Inferior parietal cortex (tissue), 1 donor: ENCODE data around the gene OSBPL6.
A peak's percentile ranks its signal among the peaks of the same experiment; 100 is the strongest.

Experiments
- DNase-seq: peaks from one replicate; pipeline ENCODE4 v3.0.0-alpha.2; 2016; ENCODE audit errors: extremely low spot score

Gene OSBPL6

DNA sequence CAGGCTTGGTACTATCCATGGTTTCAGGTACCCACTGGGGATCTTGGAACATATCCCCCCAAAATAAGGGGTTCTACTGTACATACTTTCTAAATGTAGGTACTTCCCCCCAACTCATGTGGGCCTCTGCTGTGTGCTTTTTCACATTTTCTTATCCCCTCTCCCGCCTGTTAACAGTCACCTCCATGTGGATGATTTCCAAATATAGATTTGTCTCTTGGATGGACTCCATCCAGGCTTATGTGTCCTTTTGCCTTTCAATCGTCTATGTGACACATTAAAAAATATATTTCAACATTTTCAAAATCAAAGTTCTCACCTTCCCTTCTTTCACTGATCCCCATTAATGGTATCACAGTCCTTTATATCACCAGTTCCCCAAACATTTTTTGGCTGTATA lies 44.4 kb downstream of the OSBPL6 start:
- DNase-seq = no peak

DNA sequence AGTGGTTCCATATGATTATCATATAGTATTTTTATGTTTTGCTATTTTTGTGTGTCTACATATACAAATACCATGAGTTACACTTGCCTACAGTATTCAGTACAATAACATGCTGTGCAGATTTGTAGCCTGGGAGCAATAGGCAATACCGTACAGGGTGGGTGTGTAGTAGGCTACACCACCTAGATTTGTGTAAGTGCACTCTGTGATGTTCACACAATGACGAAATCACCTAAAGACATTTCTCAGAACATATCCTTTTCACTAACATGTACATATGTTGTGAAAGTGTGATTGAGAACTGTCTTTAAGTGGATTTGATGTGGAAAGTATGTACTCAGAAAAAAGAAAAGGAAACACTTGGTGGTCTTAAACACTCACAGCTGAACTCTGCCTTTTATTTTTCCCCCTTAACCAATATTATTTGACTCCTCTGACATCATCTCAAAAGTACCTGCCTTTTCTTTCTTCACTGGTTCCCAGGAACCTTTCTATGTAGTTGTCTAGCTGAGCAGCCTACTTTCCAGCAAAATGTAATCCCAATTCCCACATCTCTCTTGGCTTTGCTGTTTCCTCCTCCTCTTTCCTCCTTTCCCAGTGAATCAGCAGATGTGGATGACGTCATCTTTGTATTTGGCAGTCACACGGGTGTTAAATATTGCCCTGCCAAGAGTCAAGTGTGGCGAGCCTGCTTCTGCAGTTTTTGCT lies 47.7 kb downstream of the OSBPL6 start:
- DNase-seq = peak; percentile 87

DNA sequence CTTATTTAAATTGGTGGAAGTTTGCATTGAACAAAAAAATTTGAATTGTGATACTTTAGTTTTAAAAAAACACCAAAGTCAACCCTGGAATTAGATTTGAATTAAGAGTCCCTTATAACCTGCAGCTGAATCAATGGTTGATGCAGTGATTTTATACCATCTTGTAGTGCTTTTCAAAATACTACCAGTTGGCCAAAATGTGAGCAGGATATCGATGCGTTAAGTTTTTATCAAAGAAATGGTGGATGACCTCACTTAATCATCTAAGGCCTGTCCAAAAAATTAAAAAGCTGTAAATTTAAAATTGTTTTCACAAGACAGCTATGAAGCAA lies 48.2 kb downstream of the OSBPL6 start:
- no peak for DNase-seq

DNA sequence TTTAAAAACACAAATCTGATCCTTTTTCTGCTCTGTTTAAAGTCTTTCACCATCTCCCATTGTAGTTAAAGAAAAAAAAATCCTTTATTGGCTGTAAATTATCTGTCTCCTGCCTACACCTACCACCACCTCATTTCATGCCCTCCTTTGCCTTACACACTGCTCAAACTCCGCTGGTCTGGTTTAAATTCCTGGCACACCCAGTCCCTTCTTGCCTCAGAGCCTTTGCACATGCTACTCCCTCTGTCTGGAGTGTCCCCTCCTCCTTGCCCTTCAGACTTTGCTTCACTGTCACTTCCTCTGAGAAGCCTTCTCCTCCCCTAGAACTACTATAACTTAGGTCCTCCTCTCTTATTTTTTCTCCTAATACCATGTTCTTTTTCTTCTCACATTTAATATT lies 49.6 kb downstream of the OSBPL6 start:
- DNase-seq = no peak

DNA sequence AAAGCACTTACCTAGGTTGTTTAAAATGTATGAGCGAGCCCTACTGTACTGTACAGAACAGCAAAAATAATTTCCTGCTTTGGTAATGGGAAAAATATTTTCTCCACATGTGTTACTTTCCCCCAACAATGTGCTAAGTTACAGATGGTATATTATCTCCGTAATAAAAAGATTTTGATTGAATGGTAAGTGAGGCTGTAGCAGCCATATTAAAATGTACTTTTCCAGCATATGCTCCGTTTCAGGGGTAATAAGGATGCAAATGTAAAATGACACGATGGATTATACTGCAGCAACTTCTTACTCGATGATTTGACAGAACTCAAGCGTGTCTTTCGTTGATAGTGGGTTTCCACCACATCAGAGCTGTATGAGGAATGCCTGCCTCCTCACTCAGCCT lies 50.5 kb downstream of the OSBPL6 start:
- no peak for DNase-seq

DNA sequence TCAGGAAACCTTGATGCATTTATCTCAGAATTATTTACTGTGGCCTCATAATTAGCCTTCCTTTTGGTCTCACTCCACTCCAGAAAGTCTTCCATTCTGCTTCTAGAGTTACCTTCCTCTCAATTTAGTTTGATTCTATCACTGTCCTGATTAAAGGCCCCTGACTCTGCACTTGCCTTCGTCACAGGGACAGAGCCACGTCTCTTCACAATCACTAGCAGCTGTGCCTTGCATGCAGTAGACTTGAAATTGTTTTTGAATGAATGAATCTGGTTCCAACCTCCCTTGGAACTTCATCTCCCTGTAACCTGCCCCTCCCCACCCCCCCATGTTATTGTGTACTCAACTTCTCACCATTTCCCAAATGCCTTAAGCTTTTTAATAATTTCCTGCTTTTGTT lies 52.4 kb downstream of the OSBPL6 start:
- no peak for DNase-seq

DNA sequence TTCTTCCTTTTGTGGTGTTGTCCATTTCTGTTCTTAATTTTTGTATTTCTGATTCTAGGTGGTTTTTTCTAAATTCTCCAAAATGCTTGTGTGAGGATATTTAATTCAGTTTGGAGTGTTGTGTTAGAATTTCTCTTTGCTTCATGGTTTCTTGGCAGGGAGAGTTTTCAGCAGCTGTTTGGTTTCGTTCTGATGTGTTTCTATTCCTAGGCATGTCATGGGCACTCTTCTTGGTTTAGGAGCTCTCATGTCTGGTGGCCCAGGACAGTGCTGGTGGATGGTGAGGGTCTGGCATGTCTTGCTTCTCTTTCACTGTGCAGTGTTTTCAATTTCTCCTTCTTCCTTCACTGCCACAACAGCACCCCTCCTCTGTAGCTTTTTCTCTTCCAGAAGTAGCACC lies 52.9 kb downstream of the OSBPL6 start:
- no peak for DNase-seq

DNA sequence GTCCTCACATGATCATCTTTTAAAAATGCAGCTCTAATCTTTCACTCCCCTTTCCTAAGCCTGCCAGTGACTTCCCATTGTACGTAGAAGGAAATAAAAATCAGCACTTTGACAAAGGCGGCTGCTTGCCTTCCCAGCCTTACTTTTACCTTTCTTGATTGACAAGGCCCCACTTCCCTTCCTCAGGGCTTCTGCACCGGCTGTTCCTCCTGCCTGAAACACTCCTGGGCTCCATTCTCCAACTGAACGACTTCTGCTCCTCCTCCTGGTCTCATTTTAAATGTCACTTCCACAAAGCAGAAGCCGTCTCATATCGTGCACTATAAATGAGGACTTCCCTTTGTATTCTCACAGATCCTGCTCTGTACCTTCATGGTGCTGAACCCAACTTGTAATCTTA lies 56.1 kb downstream of the OSBPL6 start:
- DNase-seq = no peak

DNA sequence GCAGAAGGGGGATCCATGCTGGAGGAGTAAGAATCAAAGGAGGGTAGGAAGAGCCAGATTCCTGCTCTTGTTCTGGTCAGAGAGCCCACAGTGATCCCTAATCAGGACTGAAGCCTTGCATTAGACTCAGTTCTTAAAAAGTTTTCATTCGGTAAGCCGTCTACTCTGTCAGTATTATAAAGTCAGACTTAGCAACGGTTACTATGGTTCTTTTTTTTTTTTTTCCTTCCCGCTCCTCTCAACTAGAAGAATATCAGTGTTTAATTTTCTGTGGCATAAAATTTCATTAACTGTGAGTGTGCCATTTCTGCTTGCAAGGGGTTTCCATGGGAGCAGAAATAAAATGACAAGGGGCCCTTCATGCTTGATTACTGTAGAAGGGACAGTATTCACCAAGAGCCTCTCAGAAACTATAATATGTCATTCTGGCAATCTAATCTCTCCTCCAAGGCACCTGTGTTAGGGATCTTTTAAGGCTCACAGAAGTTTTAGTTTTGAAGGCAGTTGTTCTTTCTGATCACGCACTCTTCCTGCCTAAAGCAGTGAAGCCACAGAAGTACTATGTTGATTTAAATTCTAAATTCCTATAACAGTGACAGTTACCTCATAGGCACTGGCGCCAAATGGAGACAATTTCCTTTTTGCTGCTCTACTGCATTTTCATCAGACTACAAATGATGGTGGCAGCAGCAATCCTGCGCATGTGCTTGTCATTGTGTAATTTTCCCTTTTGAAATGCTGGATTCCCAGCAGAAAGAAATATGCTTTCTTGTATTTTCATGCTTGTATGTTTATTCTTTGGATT lies 57.0 kb downstream of the OSBPL6 start:
- no peak for DNase-seq

DNA sequence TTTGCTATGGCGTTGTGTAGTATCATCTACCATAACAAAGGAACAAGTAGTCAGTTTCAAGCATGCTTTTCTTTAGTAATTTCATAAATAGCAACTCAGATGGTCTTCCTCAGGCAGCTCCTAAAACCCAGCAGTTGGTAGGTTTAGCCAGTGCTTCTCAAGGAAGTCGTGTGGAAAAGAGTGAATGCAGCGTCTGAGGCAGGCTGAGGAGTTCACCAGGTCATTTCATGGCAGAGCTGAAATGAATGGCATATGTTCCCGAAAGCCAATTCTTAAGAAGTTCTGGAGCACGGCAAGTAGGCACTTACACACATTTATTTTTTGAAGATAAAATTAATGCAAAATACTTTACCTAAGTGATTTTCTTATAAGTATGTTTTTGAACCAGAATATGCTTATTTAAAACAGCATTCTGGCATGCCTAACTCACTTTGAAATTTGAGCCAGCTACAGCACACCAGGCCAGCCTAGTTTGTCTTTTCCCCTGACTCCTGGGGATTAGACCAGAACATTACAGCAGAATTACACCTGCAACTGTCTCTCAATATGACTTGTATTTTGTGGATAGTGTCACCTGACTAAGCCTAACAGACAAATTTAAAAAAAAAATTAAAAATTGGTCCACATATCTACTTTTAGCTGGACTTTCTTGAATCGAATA lies 62.2 kb downstream of the OSBPL6 start:
- no peak for DNase-seq

DNA sequence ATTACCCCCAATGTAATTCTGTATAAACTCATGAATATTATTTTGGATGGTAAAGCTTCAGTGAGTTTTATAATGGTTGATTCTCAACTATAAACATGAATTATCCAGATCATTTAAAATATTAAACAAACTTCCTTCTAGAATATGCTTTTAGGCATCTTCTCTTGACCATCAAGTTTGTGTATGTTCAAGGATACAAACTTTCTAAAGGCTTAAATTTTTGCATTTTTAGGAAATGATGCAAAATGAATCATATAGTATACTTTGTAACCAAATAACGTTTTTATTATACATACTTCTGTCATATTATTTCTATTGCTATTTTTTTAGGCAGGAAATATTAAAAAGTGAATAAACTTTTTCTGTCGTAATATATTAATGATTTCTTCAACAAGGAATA lies 62.8 kb downstream of the OSBPL6 start:
- DNase-seq = no peak

DNA sequence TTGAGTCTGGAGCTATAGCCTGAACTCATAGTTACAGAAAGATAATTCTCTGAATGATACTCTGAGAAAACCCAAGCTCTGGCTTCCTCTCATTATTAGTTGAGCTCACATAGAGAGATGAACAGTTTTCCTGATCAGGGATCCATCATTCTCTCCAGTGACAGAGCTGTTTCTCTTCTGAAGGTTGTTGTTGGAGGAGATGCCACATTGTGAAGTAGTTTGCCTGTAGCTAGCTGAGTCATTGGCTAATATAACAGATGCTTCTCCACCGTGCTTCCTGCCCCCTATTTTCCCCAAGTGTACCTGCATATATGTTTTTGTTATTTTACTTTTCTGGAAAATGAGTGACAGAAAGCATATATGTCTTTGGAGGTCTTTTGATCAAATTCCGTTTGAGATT lies 64.6 kb downstream of the OSBPL6 start:
- no peak for DNase-seq

DNA sequence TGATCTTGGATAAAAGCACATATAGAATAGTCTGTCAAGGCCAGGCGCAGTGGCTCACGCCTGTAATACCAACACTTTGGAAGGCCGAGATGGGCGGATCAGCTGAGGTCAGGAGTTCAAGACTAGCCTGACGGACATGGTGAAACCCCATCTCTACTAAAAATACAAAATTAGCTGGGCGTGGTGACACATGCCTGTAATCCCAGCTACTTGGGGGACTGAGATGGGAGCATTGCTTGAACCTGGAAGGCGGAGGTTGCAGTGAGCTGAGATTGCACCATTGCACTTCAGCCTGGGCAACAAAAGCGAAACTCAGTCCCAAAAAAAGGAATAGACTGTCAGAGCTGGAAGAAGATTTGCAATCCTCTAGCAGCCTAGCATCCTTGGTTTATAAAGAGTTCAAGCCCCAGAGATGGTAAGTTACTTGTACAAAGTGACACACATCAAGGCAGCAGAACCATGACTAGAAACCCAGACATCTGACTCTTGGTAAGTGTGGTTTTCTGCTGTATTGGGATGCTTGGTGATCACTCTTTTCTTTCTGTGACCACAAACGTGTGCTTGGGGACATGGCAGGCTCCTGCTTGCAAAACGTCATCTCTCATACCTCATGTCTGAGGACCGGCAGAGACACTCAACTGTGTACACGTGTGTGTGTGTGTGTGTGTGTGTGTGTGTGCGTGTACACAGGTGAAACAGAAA lies 69.0 kb downstream of the OSBPL6 start:
- no peak for DNase-seq

DNA sequence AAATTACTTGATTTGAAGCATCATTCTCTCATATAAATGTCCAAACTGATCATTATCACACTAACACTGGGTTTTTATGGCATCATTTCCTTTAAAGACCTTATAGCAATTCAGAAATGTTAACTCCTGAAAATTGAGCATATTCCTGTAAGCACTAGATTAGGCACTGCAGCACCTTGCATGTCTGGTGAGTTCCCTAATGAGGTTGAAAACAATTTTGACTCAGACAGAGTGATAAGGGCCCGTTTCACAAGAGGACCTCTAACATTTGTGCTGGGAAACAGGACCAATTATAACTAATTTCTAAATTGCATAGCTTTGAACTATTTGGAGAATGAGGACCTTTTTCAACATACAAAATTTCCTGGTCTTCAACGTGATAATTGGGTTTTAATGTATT lies 69.9 kb downstream of the OSBPL6 start:
- no peak for DNase-seq

DNA sequence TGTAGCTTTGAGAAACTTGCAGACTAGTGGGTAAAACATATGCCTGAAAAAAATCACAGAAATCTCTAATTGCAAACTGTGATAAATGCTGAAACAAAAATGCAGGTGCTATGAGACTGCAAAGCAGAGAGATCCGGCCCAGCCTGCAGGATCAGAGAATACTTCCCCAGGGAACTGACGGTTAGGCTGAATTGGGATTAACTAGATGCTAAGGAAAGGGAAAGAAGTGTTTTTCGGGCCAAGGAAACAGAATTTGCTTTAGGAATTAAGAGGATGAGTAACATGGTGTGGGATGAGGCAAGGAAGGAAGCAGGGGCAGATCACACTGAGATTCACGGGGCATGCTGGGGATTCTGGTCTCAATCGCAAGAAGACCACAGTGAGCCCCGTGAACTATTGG lies 71.5 kb downstream of the OSBPL6 start:
- DNase-seq = no peak

DNA sequence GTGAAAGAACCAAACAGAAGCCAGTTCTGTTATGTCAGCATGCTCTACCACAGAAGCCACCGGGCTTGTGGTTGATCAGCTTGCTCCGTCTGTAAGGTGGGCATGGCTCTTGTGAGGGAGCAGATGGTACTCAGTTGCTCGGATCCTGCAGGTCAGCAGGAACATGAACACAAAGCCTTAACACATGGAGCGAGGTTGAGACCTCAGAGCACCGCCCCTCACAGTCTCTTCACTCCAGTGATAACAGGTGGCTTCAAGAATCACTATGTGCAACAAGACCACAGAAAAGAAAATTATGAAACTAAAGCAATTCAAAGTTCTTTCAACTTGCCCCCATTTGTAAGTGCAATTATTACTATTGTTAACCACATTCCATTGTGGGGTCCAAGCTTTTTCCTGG lies 72.1 kb downstream of the OSBPL6 start:
- DNase-seq = no peak

DNA sequence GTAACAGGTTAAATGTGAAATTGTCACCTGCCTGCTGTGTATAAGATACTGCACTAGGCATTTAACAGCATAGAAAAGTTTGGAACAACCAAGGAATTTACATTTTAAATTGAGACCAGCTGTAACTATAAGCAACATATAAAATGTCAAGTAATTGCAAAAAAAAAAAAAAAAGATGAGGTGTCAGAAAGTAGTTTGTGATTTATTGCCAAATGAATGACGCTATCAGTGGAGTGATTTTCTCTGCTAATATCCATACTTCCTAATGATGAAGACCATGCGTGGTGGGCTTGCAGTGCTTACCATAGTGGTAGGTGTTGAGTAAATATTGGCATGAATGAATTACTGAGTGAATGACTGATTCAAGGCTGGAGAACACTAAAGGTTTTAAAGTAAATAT lies 73.3 kb downstream of the OSBPL6 start:
- DNase-seq = no peak

DNA sequence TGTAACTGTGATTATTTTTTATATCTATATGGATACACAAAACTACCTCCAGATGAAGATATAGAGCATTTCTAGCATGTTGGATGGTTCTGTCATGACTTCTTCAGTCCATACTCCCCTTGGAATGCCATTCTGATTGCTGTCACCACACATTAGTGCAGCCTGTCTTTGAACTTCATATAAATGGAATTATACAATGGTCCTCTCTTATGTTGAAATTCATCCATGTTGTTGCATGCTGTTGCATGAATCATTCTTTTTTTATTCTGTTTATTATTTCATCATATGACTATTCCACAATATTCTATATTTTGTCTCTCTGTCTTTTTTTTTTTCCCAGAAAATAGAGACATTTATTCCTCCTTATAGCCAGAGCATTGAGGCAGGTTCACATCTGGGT lies 74.1 kb downstream of the OSBPL6 start:
- no peak for DNase-seq

DNA sequence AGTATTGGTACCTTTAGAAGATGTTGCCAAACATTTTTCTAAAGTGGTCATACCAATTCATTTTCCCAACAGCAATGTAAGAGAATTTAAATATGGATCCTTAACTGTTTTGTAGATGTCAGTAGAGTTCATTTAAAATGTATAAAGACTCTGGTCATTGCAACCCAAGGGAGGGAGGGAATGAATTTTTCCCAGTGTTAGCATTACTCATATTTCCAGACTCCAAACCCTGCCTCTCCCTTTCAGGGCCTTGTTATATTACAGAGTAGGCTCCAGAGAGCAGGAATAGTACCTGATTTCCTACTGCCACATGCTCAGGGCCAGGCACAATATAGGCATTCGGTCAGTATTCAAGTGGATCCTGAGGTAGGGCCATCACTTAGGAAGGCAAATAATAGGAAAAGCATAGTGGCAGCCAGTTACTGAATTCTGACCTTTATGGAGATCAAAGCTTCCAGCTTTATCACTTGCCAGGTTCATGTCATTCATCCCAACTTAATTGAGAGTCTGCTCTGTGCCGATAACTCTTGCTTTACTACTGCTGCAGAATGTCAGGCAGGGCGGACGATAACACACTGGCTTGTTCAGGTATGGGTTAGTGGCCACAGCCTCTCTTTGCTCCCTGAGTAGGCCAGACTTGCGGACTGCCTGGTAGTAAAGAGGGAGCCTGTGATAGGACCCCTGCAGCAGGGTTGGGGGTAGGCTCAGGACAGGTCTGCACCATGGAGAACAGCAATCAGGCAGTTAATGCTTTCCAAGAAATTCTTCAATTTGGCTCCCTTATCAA lies 75.3 kb downstream of the OSBPL6 start:
- DNase-seq = no peak

DNA sequence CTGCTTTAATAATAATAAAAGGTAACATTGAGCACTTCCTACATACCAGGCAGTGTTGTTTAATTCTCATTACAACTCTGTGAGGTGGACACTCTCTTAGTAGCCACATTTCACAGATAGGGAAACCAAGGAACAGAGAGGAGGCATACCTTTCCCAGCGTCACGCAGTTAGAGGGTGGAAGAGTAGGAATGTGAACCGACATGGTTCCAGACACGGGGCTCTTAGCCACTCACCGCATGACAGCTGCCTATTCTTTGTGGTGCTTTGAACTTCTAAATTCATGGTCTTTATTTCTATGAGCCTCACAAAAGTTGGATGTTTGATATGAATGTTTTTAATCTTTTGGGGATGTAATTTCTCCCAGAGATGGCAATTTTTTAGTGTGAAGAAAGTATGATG lies 76.0 kb downstream of the OSBPL6 start:
- no peak for DNase-seq

DNA sequence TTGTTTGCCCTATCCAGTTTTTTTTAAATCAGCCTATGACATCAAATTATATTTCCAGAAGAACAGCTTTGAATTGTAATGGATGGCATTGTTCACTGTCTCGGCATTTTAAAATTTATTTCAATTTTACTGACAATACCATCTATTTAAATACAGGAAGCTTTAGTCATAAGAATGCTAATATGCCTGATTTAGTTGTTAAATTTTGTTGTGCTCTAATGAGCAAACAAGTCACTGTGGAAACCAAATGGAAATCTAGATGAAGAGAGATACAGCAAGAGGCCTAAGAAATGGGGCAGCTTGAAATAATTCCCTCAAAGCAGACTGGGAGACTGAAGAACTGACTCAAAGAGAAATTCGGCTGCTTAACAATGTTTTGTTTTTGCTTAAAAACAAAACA lies 76.8 kb downstream of the OSBPL6 start:
- no peak for DNase-seq
